ENCODE measurements around the gene FBXO9. TPM values are rescaled to one million over a fixed set of nuclear protein-coding genes. Genes with fewer than 3 reads are reported as not detected.

Gene FBXO9
- total RNA-seq, 1 experiment from 2014 or later, result 68.4 TPM

- Histone ChIP-seq H3K23me2 (ENCODE audit: insufficient read length, low read depth, low read length, poor library complexity, severe bottlenecking) (no peaks in the 10 kb centered on the region), H3K18ac (ENCODE audit: insufficient read length, low read depth, low read length) (no peak overlapping the region), H4K91ac (ENCODE audit: insufficient read length, low read depth, low read length) (no peak overlapping the region), H2BK5ac (ENCODE audit: insufficient read length, low read length) (no peak overlapping the region), H3K4me1 (ENCODE audit: insufficient read depth, low read length) (no peaks in the 10 kb centered on the region), H2BK12ac (ENCODE audit: insufficient read length, low read depth, low read length) (no peak overlapping the region), H3K14ac (ENCODE audit: insufficient read depth, low read length) (no peak overlapping the region), H2AK5ac (ENCODE audit: insufficient read length, low read length) (no peak overlapping the region), H3K79me2 (ENCODE audit: insufficient read depth, low read length) (no peaks in the 10 kb centered on the region), H4K8ac (replicated peaks; ENCODE audit: insufficient read length, low read depth, low read length) (no peak overlapping the region), H3K79me1 (ENCODE audit: insufficient read depth, low read depth, low read length, poor library complexity, severe bottlenecking) (no peaks in the 10 kb centered on the region), H2BK20ac (ENCODE audit: low read depth, low read length, poor library complexity, severe bottlenecking) (no peak overlapping the region), H3K9ac (ENCODE audit: extremely low read depth, insufficient read length, low read length) (no peak overlapping the region), H4K5ac (ENCODE audit: insufficient read length, low read depth, low read length) (no peak overlapping the region), H3K23ac (ENCODE audit: insufficient read length, low read depth, low read length) (no peak overlapping the region), H3T11ph (ENCODE audit: low read length) (no peak overlapping the region), H3K27ac (ENCODE audit: insufficient read length, low read depth, low read length) (no peak overlapping the region), H3K4me2 (ENCODE audit: insufficient read depth, insufficient read length, low read length) (no peak overlapping the region), H3K4ac (ENCODE audit: low read depth, low read length) (no peak overlapping the region), H2BK120ac (ENCODE audit: low read depth, low read length, poor library complexity, severe bottlenecking) (no peak overlapping the region), H2BK15ac (ENCODE audit: low read depth, low read length) (no peak overlapping the region), H4K20me1 (ENCODE audit: control insufficient read depth, insufficient read depth, insufficient read length) (no peaks in the 10 kb centered on the region), H3K56ac (ENCODE audit: insufficient read length, low read depth, low read length) (no peak overlapping the region), H2AFZ (ENCODE audit: low read length) (no peak overlapping the region), H3K27me3 (ENCODE audit: insufficient read depth, low read length) (no peaks in the 10 kb centered on the region), H3K9me3 (ENCODE audit: control insufficient read depth, low read depth, low read length) (no peaks in the 10 kb centered on the region)
- TF ChIP-seq CTCF (conservative IDR thresholded peaks at IDR 0.05), result no peak
- H3K27ac Mint-ChIP-seq, result no peak overlapping the region
- H3K27me3 Mint-ChIP-seq (ENCODE audit: low read depth), result no peaks in the 10 kb centered on the region
- H3K36me3 Mint-ChIP-seq (ENCODE audit: insufficient read depth in 1 of 3, low read depth in 3 of 3), result peaks cover 14 to 38% (median 35%) of the 10 kb centered on the region in 3 experiments; a peak in 6 of 7 replicates
- WGBS (ENCODE audit: extremely low coverage, insufficient read length, low lambda C conversion rate), result no CpG with 5 or more reads among the region's 3 CpGs
- DNase-seq, result no peak
- H3K9me3 Mint-ChIP-seq, result no peaks in the 10 kb centered on the region
- H3K4me3 Mint-ChIP-seq, result no peak overlapping the region
- H3K4me1 Mint-ChIP-seq, result no peaks in the 10 kb centered on the region
These were observed 9.1 kb downstream of the FBXO9 start for GRCh38 chr6:53074347-53074746.
